PC-9 (cell line): ENCODE measurements around the gene ASCC3.

Source experiments
- EZH2 ChIP-seq: fragments of 200-600 bp; sonication (generic); IDR thresholded peaks from 2 replicates; pipeline ENCODE4 v1.8.0; 2017; ENCODE audit warnings: antibody characterized with exemption, low read depth
- TF ChIP-seq, protein P1 (sequence below): fragments of 200-600 bp; sonication (generic); conservative IDR thresholded peaks from 2 replicates; pipeline ENCODE4 v1.6.1; 2017; ENCODE audit warnings: mixed run types, antibody characterized with exemption, mild to moderate bottlenecking, moderate library complexity

GRCh38 chr6:100686216-100686615 is 194.9 kb downstream of the ASCC3 start:
- TF ChIP-seq, protein P1, sequence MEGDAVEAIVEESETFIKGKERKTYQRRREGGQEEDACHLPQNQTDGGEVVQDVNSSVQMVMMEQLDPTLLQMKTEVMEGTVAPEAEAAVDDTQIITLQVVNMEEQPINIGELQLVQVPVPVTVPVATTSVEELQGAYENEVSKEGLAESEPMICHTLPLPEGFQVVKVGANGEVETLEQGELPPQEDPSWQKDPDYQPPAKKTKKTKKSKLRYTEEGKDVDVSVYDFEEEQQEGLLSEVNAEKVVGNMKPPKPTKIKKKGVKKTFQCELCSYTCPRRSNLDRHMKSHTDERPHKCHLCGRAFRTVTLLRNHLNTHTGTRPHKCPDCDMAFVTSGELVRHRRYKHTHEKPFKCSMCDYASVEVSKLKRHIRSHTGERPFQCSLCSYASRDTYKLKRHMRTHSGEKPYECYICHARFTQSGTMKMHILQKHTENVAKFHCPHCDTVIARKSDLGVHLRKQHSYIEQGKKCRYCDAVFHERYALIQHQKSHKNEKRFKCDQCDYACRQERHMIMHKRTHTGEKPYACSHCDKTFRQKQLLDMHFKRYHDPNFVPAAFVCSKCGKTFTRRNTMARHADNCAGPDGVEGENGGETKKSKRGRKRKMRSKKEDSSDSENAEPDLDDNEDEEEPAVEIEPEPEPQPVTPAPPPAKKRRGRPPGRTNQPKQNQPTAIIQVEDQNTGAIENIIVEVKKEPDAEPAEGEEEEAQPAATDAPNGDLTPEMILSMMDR: no peak
- no peak for TF ChIP-seq EZH2
